Large intestine (tissue), 3 donors: Measurements from ENCODE around the gene BEST3. TPM values are rescaled to one million over a fixed set of nuclear protein-coding genes. Genes with fewer than 3 reads are reported as not detected.

Experiments used
- DNase-seq, 2 donors: peaks; one replicate each; pipeline versions ENCODE4 v3.0.0 to v3.0.0-alpha.2; 2013
- H3K27ac ChIP-seq: one replicate; pipeline ENCODE4 v1.5.1; 2013; ENCODE audit warnings: low read length
- H3K27me3 ChIP-seq: 2 replicates; pipeline ENCODE4 v1.6.1; 2013; ENCODE audit warnings: low read length; ENCODE audit not compliant: control insufficient read depth, insufficient read depth
- H3K36me3 ChIP-seq: 2 replicates; pipeline ENCODE4 v1.6.1; 2013; ENCODE audit warnings: low read length; ENCODE audit not compliant: control insufficient read depth, insufficient read depth
- H3K4me1 ChIP-seq: one replicate; pipeline ENCODE4 v1.6.1; 2013; ENCODE audit warnings: low read length; ENCODE audit not compliant: control insufficient read depth, insufficient read depth
- H3K4me3 ChIP-seq: one replicate; pipeline ENCODE4 v1.5.1; 2013; ENCODE audit warnings: low read length
- H3K9me3 ChIP-seq: one replicate; pipeline ENCODE4 v1.6.1; 2013; ENCODE audit warnings: mild to moderate bottlenecking, low read depth, low read length, moderate library complexity; ENCODE audit not compliant: control insufficient read depth
- WGBS: methylation state at CpG from one replicate; pipeline ENCODE4 v1.1.5; 2013; ENCODE audit warnings: low lambda C conversion rate; ENCODE audit not compliant: insufficient coverage; 5-methylcytosine and 5-hydroxymethylcytosine counted together
- polyA plus RNA-seq: library from polyadenylated mRNA; unstranded; fragments of 120-200 nt; gene quantifications from one replicate; pipeline ENCODE4 v1.2.1, GENCODE V29; 2013

The BEST3 gene
- polyA plus RNA-seq, 1 donor: 0.24 TPM

GRCh38 chr12:69714542-69714941 lies 15.4 kb upstream of the BEST3 start:
- WGBS: 63% methylated on average over 3 of the region's 3 CpGs
- Histone ChIP-seq H3K4me1 (peaks cover 4% of the 10 kb centered on the region), H3K4me3 (no peak overlapping the region), H3K9me3 (no peaks in the 10 kb centered on the region), H3K36me3 (no peaks in the 10 kb centered on the region), H3K27ac (no peak overlapping the region), H3K27me3 (no peaks in the 10 kb centered on the region)
- no peak for DNase-seq

GRCh38 chr12:69712826-69713225 lies 13.7 kb upstream of the BEST3 start:
- Histone ChIP-seq H3K4me1 (no peaks in the 10 kb centered on the region), H3K36me3 (no peaks in the 10 kb centered on the region), H3K27ac (no peak overlapping the region), H3K9me3 (no peaks in the 10 kb centered on the region), H3K4me3 (no peak overlapping the region), H3K27me3 (no peaks in the 10 kb centered on the region)
- WGBS: no CpG with 5 or more reads among the region's 2 CpGs
- DNase-seq: no peak

GRCh38 chr12:69708649-69709048 lies 9.5 kb upstream of the BEST3 start:
- 100% methylated on average over 2 of the region's 3 CpGs for WGBS
- Histone ChIP-seq H3K9me3 (no peaks in the 10 kb centered on the region), H3K4me3 (no peak overlapping the region), H3K36me3 (no peaks in the 10 kb centered on the region), H3K4me1 (no peaks in the 10 kb centered on the region), H3K27me3 (no peaks in the 10 kb centered on the region), H3K27ac (no peak overlapping the region)
- DNase-seq: no peak

GRCh38 chr12:69704357-69704756 lies 5.3 kb upstream of the BEST3 start:
- no peak for DNase-seq
- no CpG with 5 or more reads among the region's 1 CpG for WGBS
- H3K27ac ChIP-seq: no peak overlapping the region

GRCh38 chr12:69703146-69703642 lies 4.1 kb upstream of the BEST3 start:
- H3K4me3 ChIP-seq: no peak overlapping the region
- H3K36me3 ChIP-seq: no peaks in the 10 kb centered on the region
- no peaks in the 10 kb centered on the region for H3K4me1 ChIP-seq
- no peaks in the 10 kb centered on the region for H3K27me3 ChIP-seq
- no peaks in the 10 kb centered on the region for H3K9me3 ChIP-seq
- DNase-seq: no peak
- no peak overlapping the region for H3K27ac ChIP-seq
- WGBS: no CpG with 5 or more reads among the region's 1 CpG

More at GRCh38 chr12:69704357-69704756, 5.3 kb upstream of the BEST3 start:
- Histone ChIP-seq H3K4me1 (no peaks in the 10 kb centered on the region), H3K36me3 (no peaks in the 10 kb centered on the region), H3K27me3 (no peaks in the 10 kb centered on the region), H3K9me3 (no peaks in the 10 kb centered on the region), H3K4me3 (no peak overlapping the region)

- Histone ChIP-seq H3K9me3 (no peaks in the 10 kb centered on the region), H3K4me3 (no peak overlapping the region), H3K4me1 (peaks cover 2% of the 10 kb centered on the region), H3K27ac (no peak overlapping the region), H3K36me3 (no peaks in the 10 kb centered on the region), H3K27me3 (no peaks in the 10 kb centered on the region)
- WGBS: no CpG with 5 or more reads among the region's 3 CpGs
- DNase-seq: no peak
Measured at GRCh38 chr12:69701826-69702225, 2.7 kb upstream of the BEST3 start.

GRCh38 chr12:69698054-69698453 lies 1.0 kb downstream of the BEST3 start:
- no peak for DNase-seq
- 100% methylated on average over 1 of the region's 2 CpGs for WGBS
- no peaks in the 10 kb centered on the region for H3K9me3 ChIP-seq
- no peak overlapping the region for H3K4me3 ChIP-seq
- peaks cover 2% of the 10 kb centered on the region for H3K4me1 ChIP-seq
- no peaks in the 10 kb centered on the region for H3K36me3 ChIP-seq
- H3K27ac ChIP-seq: no peak overlapping the region
- H3K27me3 ChIP-seq: no peaks in the 10 kb centered on the region

GRCh38 chr12:69694123-69694522 lies 5.0 kb downstream of the BEST3 start:
- no peak overlapping the region for H3K4me3 ChIP-seq
- no peaks in the 10 kb centered on the region for H3K36me3 ChIP-seq
- 0% methylated on average over 1 of the region's 7 CpGs for WGBS
- peak; percentile 19 to 47 for DNase-seq
- H3K27ac ChIP-seq: no peak overlapping the region
- H3K9me3 ChIP-seq: no peaks in the 10 kb centered on the region
- peaks cover 5% of the 10 kb centered on the region for H3K4me1 ChIP-seq
- no peaks in the 10 kb centered on the region for H3K27me3 ChIP-seq

GRCh38 chr12:69689638-69690037 lies 9.5 kb downstream of the BEST3 start:
- Histone ChIP-seq H3K27me3 (no peaks in the 10 kb centered on the region), H3K9me3 (no peaks in the 10 kb centered on the region), H3K4me1 (peaks cover 11% of the 10 kb centered on the region), H3K4me3 (no peak overlapping the region), H3K36me3 (no peaks in the 10 kb centered on the region), H3K27ac (peak overlapping the region; percentile 50)
- no CpG with 5 or more reads among the region's 2 CpGs for whole genome bisulfite sequencing
- no peak for DNase-seq

GRCh38 chr12:69688471-69689427 lies 10.4 kb downstream of the BEST3 start:
- H3K4me3 ChIP-seq: no peak overlapping the region
- H3K27ac ChIP-seq: peak overlapping the region; percentile 50
- H3K27me3 ChIP-seq: no peaks in the 10 kb centered on the region
- H3K9me3 ChIP-seq: no peaks in the 10 kb centered on the region
- H3K36me3 ChIP-seq: no peaks in the 10 kb centered on the region
- WGBS: no CpG with 5 or more reads among the region's 14 CpGs
- peak; percentile 69 to 85 for DNase-seq
- H3K4me1 ChIP-seq: peaks cover 11% of the 10 kb centered on the region
